ENCODE data around the gene INO80C.

The INO80C gene

GRCh38 chr18:35432565-35433001 lies 65.2 kb downstream of the INO80C start:
- no peaks in the 10 kb centered on the region for H3K79me2 ChIP-seq (ENCODE audit: low read length)
- TF ChIP-seq, protein P1, sequence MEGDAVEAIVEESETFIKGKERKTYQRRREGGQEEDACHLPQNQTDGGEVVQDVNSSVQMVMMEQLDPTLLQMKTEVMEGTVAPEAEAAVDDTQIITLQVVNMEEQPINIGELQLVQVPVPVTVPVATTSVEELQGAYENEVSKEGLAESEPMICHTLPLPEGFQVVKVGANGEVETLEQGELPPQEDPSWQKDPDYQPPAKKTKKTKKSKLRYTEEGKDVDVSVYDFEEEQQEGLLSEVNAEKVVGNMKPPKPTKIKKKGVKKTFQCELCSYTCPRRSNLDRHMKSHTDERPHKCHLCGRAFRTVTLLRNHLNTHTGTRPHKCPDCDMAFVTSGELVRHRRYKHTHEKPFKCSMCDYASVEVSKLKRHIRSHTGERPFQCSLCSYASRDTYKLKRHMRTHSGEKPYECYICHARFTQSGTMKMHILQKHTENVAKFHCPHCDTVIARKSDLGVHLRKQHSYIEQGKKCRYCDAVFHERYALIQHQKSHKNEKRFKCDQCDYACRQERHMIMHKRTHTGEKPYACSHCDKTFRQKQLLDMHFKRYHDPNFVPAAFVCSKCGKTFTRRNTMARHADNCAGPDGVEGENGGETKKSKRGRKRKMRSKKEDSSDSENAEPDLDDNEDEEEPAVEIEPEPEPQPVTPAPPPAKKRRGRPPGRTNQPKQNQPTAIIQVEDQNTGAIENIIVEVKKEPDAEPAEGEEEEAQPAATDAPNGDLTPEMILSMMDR (IDR thresholded peaks at IDR 0.05; ENCODE audit: low read length), result no peak
- no peak for TF ChIP-seq EZH2 (optimal IDR thresholded peaks at IDR 0.05; ENCODE audit: low read depth, low read length)
- TF ChIP-seq EZH2phosphoT487 (IDR thresholded peaks at IDR 0.05; ENCODE audit: low read length), result no peak
- no peaks in the 10 kb centered on the region for H4K20me1 ChIP-seq (ENCODE audit: insufficient read depth, low read length)
- H3K4me3 ChIP-seq (ENCODE audit: low read length), result no peak overlapping the region
- H3K9ac ChIP-seq (ENCODE audit: low read length), result no peak overlapping the region
- H3K36me3 ChIP-seq (replicated peaks; ENCODE audit: insufficient read depth, low read length), result no peaks in the 10 kb centered on the region
- no peak overlapping the region for H3K4me2 ChIP-seq (ENCODE audit: low read depth, low read length)
- no peaks in the 10 kb centered on the region for H3K9me2 ChIP-seq (replicated peaks; ENCODE audit: insufficient read depth, low read length)
- H3K27me3 ChIP-seq (replicated peaks; ENCODE audit: insufficient read depth, low read length), result no peaks in the 10 kb centered on the region
- no peak overlapping the region for H2AFZ ChIP-seq (ENCODE audit: low read length)
- H3F3A ChIP-seq (ENCODE audit: insufficient read depth, low read length), result no peaks in the 10 kb centered on the region
- H3K4me1 ChIP-seq (ENCODE audit: low read length), result no peaks in the 10 kb centered on the region
- DNase-seq, result no peak
- H3K27ac ChIP-seq (ENCODE audit: low read length), result no peak overlapping the region
- no peaks in the 10 kb centered on the region; the same call in 1 of the 2 replicates for H3K9me3 ChIP-seq (replicated peaks; ENCODE audit: insufficient read depth, low read length)

GRCh38 chr18:35431374-35431741 lies 66.4 kb downstream of the INO80C start:
- no peak overlapping the region for H3K4me3 ChIP-seq (ENCODE audit: low read length)
- H3K36me3 ChIP-seq (replicated peaks; ENCODE audit: insufficient read depth, low read length), result no peaks in the 10 kb centered on the region
- H3F3A ChIP-seq (ENCODE audit: insufficient read depth, low read length), result no peaks in the 10 kb centered on the region
- no peaks in the 10 kb centered on the region for H3K9me2 ChIP-seq (replicated peaks; ENCODE audit: insufficient read depth, low read length)
- DNase-seq, result no peak
- no peaks in the 10 kb centered on the region for H3K79me2 ChIP-seq (ENCODE audit: low read length)
- no peaks in the 10 kb centered on the region; the same call in 1 of the 2 replicates for H3K9me3 ChIP-seq (replicated peaks; ENCODE audit: insufficient read depth, low read length)
- no peak overlapping the region for H3K27ac ChIP-seq (ENCODE audit: low read length)
- no peak overlapping the region for H2AFZ ChIP-seq (ENCODE audit: low read length)
- H3K9ac ChIP-seq (ENCODE audit: low read length), result no peak overlapping the region
- no peak overlapping the region for H3K4me2 ChIP-seq (ENCODE audit: low read depth, low read length)
- H3K4me1 ChIP-seq (ENCODE audit: low read length), result no peaks in the 10 kb centered on the region
- no peaks in the 10 kb centered on the region for H4K20me1 ChIP-seq (ENCODE audit: insufficient read depth, low read length)
- H3K27me3 ChIP-seq (replicated peaks; ENCODE audit: insufficient read depth, low read length), result no peaks in the 10 kb centered on the region
- no peak for TF ChIP-seq EZH2 (optimal IDR thresholded peaks at IDR 0.05; ENCODE audit: low read depth, low read length)
- TF ChIP-seq EZH2phosphoT487 (IDR thresholded peaks at IDR 0.05; ENCODE audit: low read length), result no peak
- TF ChIP-seq, protein P1 (IDR thresholded peaks at IDR 0.05; ENCODE audit: low read length), result no peak

GRCh38 chr18:35430721-35431373 lies 66.9 kb downstream of the INO80C start:
- H3K9ac ChIP-seq (ENCODE audit: low read length), result no peak overlapping the region
- H2AFZ ChIP-seq (ENCODE audit: low read length), result no peak overlapping the region
- no peak overlapping the region for H3K27ac ChIP-seq (ENCODE audit: low read length)
- no peak overlapping the region for H3K4me2 ChIP-seq (ENCODE audit: low read depth, low read length)
- H3K9me2 ChIP-seq (replicated peaks; ENCODE audit: insufficient read depth, low read length), result no peaks in the 10 kb centered on the region
- no peak for DNase-seq
- no peaks in the 10 kb centered on the region for H3K4me1 ChIP-seq (ENCODE audit: low read length)
- no peaks in the 10 kb centered on the region for H3F3A ChIP-seq (ENCODE audit: insufficient read depth, low read length)
- H3K4me3 ChIP-seq (ENCODE audit: low read length), result no peak overlapping the region
- no peaks in the 10 kb centered on the region for H3K36me3 ChIP-seq (replicated peaks; ENCODE audit: insufficient read depth, low read length)
- no peaks in the 10 kb centered on the region for H4K20me1 ChIP-seq (ENCODE audit: insufficient read depth, low read length)
- H3K9me3 ChIP-seq (replicated peaks; ENCODE audit: insufficient read depth, low read length), result no peaks in the 10 kb centered on the region; the same call in 1 of the 2 replicates
- H3K27me3 ChIP-seq (replicated peaks; ENCODE audit: insufficient read depth, low read length), result no peaks in the 10 kb centered on the region
- no peaks in the 10 kb centered on the region for H3K79me2 ChIP-seq (ENCODE audit: low read length)
- TF ChIP-seq, protein P1 (IDR thresholded peaks at IDR 0.05; ENCODE audit: low read length), result no peak
- TF ChIP-seq EZH2phosphoT487 (IDR thresholded peaks at IDR 0.05; ENCODE audit: low read length) (no peak), EZH2 (optimal IDR thresholded peaks at IDR 0.05; ENCODE audit: low read depth, low read length) (no peak)
